ENCODE data around the gene BZW1.
"Not testable (repeated sequence)": the region's sequence is repeated elsewhere in the genome, so short reads cannot be mapped to it uniquely, and the experiment has no call there.

BZW1 gene

DNA sequence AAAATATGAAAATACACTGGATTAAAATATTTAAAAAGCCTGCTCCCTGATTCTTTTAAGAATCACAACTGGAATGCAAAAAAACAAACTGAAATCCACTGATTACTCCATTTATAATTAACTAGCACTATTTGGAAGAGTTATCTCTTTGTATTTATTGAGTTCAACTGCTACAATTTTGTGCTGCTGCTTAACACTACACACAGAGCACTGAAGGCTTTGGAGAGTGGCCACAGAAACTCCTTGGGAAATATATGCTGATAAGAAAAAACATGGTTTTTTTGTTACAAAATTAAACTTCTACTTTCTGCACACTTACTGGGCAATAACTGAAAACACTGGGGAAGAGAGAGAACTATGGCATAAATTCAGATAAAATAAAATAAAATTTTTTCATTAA is 19.8 kb upstream of the BZW1 start:
- no peak for DNase-seq (ENCODE audit: low read depth, low spot score)

DNA sequence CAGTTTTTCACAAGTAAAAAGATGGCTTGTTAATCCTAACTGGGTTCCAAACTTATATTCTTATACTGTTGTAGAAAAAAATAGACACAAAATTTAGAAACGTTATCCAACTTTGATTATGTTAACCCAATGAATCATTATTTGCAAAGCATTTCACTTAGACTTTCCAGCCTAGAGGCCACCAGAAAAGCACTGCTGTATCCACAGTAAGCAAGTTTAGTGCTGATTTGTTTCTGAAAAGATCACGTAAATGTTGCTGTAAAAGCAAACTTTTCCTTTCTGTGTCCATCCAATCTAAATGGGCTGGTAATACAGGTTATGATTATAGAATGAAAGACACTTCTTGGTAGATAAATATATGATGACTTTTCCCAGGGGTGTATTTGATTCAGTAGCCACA is 17.6 kb upstream of the BZW1 start:
- no peak for DNase-seq (ENCODE audit: low read depth, low spot score)

DNA sequence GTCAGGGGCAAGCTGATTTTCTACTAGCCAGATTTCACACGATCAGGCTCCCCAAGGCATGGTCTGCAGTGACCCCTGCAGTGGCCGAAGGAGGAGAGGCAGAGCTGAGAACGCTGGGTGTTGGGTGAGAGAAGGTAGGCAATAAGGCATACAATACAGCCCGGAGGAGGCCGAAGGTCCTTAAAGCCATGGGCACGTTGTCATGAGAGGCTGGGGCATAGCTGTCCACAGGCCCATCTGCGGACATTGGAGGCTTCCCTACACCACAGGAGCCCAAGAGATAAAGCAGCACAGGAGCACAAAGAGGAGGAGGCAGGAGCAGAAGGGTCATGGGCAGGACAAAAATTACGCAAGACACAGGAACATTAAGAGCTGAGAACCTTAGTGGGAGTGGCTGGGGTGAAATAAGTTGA is 16.7 kb upstream of the BZW1 start:
- DNase-seq (ENCODE audit: low read depth, low spot score) = peak; percentile 17

DNA sequence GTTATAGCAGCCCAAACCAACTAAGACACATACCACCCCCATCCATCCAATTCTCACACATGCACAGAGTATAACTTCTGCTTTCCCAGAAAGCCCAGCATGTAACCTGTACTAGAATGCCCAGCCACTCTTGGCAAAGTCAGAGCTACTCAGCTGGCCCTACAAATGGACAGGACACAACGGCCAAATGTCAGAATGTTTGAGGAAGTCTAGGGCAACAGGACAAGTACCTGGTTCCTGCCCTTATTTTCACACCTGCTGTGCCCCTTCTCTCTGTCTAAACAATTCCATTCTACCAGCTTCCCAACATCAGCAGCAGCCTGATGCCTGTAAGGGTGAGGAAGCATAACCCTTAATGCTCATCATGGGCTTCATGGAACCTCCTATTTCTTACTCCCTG is 15.1 kb upstream of the BZW1 start:
- DNase-seq (ENCODE audit: low read depth, low spot score) = no peak

DNA sequence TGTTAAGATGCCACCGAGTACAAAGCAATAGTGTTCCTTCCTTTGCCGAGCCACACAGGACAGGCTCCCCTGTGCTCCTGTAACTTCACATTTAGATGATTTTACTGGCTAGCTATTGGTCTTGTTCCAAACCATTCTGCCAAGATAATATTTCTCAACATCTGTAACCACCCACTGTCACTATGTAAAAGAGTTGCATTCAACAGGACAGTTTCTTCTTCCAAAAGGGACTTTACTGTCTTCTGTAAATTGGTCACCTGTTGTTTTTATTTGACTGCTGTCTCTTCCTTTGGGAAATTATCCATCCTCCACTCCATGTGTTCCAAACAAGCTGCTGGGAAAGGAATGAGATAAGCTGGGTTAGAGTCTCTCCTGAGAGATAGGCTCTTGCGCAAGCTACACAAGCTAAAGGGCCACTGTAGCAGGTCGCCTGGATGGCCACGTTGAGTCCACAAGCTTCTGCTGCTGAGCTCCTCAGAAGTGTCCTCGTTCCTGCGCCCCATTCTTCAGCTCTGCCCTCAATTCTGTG is 14.4 kb upstream of the BZW1 start:
- DNase-seq (ENCODE audit: low read depth, low spot score) = no peak

GRCh38 chr2:200798514-200798913 is 13.2 kb upstream of the BZW1 start:
- DNase-seq (ENCODE audit: low read depth, low spot score) = no peak

- no peak for DNase-seq (ENCODE audit: low read depth, low spot score)
Observed at GRCh38 chr2:200800458-200800857, 11.3 kb upstream of the BZW1 start.

DNA sequence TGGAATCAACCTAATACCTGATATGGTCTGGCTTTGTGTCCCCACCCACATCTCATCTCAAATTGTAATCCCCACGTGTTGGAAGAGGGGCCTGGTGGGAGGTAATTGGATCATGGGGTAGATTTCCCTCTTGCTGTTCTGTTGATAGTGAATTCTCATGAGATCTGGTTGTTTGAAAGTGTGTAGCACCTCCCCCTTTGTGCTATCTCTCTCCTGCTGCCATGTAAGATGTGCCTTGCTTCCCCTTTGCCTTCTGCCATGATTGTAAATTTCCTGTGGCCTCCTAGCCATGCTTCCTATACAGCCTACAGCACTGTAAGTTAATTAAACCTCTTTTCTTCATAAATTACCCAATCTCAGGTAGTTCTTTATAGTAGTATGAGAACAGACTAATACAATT is 10.3 kb upstream of the BZW1 start:
- DNase-seq (ENCODE audit: low read depth, low spot score) = not testable (repeated sequence)

- no peak for DNase-seq (ENCODE audit: low read depth, low spot score)
Observed at GRCh38 chr2:200809506-200810251, 2.0 kb upstream of the BZW1 start.

DNA sequence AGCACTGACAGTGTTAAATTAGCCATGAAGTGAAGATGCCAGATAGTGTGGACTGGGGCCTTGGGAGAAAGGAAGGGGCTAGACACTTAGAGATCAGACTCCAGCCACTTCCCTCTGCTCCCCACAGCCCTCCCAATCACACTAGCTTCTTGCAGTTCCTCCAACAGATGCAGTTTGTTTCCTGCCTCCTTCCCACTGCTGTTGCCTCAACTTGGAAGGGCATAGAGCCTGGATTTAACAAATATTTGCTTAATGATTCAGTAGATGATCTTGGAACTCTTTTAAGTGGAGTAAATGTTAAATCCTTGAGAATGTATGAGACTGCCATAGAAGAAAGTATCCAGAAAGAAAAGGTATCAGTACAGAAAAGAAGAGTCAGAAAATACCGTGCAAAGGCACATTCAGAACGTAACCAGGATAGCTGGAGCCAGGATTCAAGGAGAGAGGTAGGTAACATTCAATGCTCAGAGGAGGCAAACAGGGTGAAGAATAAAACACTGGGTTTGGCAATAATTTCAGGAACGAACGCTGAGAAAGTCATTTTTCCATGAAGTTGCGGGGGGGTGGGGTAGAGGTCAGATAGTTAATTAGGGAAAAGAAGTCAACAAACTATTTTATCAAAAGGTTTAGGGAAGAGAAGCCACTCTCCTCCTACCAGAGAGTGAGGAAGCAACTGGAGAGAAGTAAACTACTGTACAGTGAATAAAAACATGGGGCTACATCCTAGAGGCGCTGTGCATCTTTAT is 1.3 kb upstream of the BZW1 start:
- DNase-seq (ENCODE audit: low read depth, low spot score) = no peak

GRCh38 chr2:200810998-200811332 is 745 bp upstream of the BZW1 start:
- no peak for DNase-seq (ENCODE audit: low read depth, low spot score)

- DNase-seq (ENCODE audit: low read depth, low spot score) = no peak
Observed at GRCh38 chr2:200812122-200813022, 662 bp downstream of the BZW1 start.

DNA sequence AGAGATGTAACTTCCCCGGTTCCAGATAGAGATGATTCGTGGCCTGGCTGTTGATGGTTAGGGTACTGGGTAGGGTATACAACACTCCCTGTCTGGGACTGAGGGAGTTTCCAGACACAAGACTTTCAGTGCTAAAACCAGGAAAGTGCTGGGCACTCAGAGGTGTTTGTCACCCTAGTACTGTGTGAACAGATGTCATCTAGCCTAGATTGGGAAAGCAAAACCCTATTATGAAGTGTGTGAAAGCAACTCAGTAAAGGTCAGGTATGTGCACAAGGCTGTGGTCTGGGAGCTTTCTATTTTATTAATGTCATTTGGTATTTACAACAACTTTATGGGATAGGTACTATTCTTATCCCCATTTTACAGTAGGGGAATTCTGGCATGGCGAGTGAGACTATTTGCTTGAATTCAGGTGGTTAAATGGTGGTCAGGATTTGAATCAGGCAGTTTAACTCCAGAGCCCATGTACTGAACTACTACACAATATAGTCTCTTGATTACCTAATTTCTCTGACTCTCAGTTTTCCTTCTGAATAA is 2.6 kb downstream of the BZW1 start:
- DNase-seq (ENCODE audit: low read depth, low spot score) = no peak

DNA sequence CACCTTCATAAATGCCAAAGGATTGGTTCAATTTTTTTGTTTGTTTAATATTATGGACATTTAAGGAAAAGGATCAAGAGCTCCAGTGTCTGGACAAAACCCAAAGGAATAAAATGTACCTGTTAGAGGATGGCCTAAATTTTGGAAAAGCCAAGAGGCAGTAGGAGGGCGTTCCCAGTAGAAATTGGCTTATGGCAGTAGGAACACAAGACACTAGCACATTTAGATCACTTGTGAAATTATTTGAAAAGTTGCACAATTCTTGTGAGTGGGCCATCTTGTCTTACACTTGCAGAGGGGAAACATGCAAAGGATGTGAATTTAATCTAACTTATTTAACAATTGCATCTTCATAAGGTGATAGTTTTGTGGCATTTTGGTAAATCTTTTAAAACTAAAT is 3.2 kb downstream of the BZW1 start:
- DNase-seq (ENCODE audit: low read depth, low spot score) = no peak

DNA sequence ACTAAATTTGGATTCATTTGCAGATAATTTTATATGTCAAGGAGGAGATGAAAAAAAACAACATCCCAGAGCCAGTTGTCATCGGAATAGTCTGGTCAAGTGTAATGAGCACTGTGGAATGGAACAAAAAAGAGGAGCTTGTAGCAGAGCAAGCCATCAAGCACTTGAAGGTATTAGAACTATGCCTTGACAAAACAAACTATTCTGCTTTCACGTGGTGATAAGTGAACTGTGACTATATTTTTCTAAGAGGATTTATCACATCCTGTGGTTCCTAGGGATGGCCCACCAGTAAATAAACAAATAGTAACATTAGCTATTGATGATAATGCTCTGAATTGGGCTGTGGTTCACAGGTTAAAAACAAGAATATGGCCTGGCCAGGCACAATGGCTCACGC is 7.0 kb downstream of the BZW1 start:
- DNase-seq (ENCODE audit: low read depth, low spot score) = not testable (repeated sequence)

- DNase-seq (ENCODE audit: low read depth, low spot score) = no peak
Observed at GRCh38 chr2:200820573-200821234, 9.0 kb downstream of the BZW1 start.

- DNase-seq (ENCODE audit: low read depth, low spot score) = no peak
Observed at GRCh38 chr2:200821686-200822245, 10.1 kb downstream of the BZW1 start.

DNA sequence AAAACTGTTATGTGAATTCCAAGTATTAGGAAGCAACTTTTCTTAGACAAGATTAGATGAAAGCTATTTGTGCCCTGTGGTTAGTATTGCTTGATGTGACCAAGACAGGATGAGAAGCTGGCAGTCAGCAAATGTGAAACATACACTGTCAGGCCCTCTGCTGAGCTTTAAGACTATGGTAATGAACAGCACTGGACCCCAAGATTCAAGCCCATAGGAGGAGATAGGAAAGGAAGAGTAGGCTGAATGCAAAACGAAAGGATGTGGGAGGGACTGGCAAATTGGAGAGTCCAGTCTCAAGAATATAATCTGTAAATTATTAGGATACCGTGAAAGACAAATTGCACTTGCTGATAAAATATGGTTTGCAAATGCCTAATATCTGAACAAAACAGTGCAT is 16.4 kb downstream of the BZW1 start:
- DNase-seq (ENCODE audit: low read depth, low spot score) = no peak

DNA sequence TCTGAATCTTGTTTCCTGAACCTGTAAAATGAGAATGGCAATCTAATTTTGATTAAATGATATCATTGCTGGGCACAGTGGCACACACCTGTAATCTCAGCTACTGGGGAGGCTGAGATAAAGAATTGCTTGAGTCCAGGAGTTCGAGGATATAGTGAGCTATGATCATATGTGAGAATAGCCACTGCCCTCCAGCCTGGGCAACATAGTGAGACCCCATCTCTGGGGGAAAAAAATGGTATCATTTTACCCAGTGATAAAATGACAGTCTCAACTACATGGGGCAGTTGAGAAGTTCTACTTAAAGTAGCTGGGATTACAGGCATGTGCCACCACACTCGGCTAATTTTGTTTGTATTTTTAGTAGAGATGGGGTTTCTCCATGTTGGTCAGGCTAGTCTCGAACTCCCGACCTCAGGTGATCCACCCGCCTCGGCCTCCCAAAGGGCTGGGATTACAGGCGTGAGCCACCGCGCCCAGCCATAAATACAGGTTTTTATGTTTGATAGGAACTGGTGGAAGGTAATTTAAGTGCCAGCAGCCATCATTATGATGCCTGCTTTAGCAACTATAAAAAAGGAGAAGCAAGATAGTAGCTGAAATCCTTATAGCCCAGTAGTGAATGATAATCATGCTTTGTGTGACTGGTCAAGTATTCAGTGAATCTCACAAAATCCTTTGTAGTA is 17.0 kb downstream of the BZW1 start:
- no peak for DNase-seq (ENCODE audit: low read depth, low spot score)

- DNase-seq (ENCODE audit: low read depth, low spot score) = no peak
Observed at GRCh38 chr2:200829258-200829655, 17.5 kb downstream of the BZW1 start.

Data from iPS DF 19.7 (cell line).